HepG2 (cell line): ENCODE measurements around the gene ARHGDIA. TPM values are rescaled to one million over a fixed set of nuclear protein-coding genes. Genes with fewer than 3 reads are reported as not detected.
A peak's percentile ranks its signal among the peaks of the same experiment; 100 is the strongest.

Experiments
- ATF6 ChIP-seq: sonication (generic); formaldehyde crosslinking; conservative IDR thresholded peaks from 2 replicates; pipeline ENCODE4 v1.4.0; 2020; ENCODE audit warnings: missing genetic modification reagents
- CHD4 ChIP-seq: fragments of 200-600 bp; sonication (generic); IDR thresholded peaks from 2 replicates; pipeline ENCODE4 v1.7.0; 2017; ENCODE audit warnings: mild to moderate bottlenecking, low read length, borderline replicate concordance
- ERF ChIP-seq: IDR thresholded peaks from 2 replicates; pipeline ENCODE4 v1.6.1; 2018; ENCODE audit warnings: missing biosample characterization, missing genetic modification reagents
- FOXJ3 ChIP-seq: sonication (generic); formaldehyde crosslinking; IDR thresholded peaks from 2 replicates; pipeline ENCODE4 v1.4.0; 2020; ENCODE audit warnings: missing genetic modification reagents, mild to moderate bottlenecking, borderline replicate concordance
- HOXD1 ChIP-seq: sonication (generic); formaldehyde crosslinking; IDR thresholded peaks from 2 replicates; pipeline ENCODE4 v1.5.0; 2020; ENCODE audit warnings: missing genetic modification reagents
- MXD1 ChIP-seq: sonication (generic); formaldehyde crosslinking; IDR thresholded peaks from 2 replicates; pipeline ENCODE4 v1.4.0; 2020; ENCODE audit warnings: mild to moderate bottlenecking, missing genetic modification reagents
- NFYC ChIP-seq: IDR thresholded peaks from 2 replicates; pipeline ENCODE4 v1.6.1; 2016; ENCODE audit warnings: missing genetic modification reagents, missing compliant biosample characterization
- RBM22 ChIP-seq: fragments of 200-400 bp; formaldehyde crosslinking; optimal IDR thresholded peaks from 2 replicates; pipeline ENCODE3; 2017; ENCODE audit warnings: mild to moderate bottlenecking, low read length, moderate library complexity
- ZC3H4 ChIP-seq: sonication (generic); formaldehyde crosslinking; IDR thresholded peaks from 2 replicates; pipeline ENCODE4 v1.4.0; 2020; ENCODE audit warnings: missing genetic modification reagents, borderline replicate concordance
- ZMYM3 ChIP-seq: sonication (generic); formaldehyde crosslinking; IDR thresholded peaks from 2 replicates; pipeline ENCODE4 v1.5.1; 2020; ENCODE audit warnings: mild to moderate bottlenecking, missing genetic modification reagents
- ZNF138 ChIP-seq: sonication (generic); formaldehyde crosslinking; IDR thresholded peaks from 2 replicates; pipeline ENCODE4 v1.5.0; 2020; ENCODE audit warnings: mild to moderate bottlenecking, low read depth, missing genetic modification reagents
- ZNF335 ChIP-seq: sonication (generic); formaldehyde crosslinking; IDR thresholded peaks from 2 replicates; pipeline ENCODE4 v1.4.0; 2020; ENCODE audit warnings: missing genetic modification reagents
- ZNF451 ChIP-seq: sonication (generic); formaldehyde crosslinking; IDR thresholded peaks from 2 replicates; pipeline ENCODE4 v1.5.0; 2020; ENCODE audit warnings: mild to moderate bottlenecking, missing genetic modification reagents
- ZNF598 ChIP-seq: sonication (generic); formaldehyde crosslinking; IDR thresholded peaks from 2 replicates; pipeline ENCODE4 v1.5.1; 2020; ENCODE audit warnings: mild to moderate bottlenecking, missing genetic modification reagents, borderline replicate concordance
- ZNF747 ChIP-seq: sonication (generic); formaldehyde crosslinking; IDR thresholded peaks from 2 replicates; pipeline ENCODE4 v1.8.1; 2023; ENCODE audit warnings: missing genetic modification reagents, mild to moderate bottlenecking, borderline replicate concordance
- ZSCAN12 ChIP-seq: sonication (generic); formaldehyde crosslinking; IDR thresholded peaks from 2 replicates; pipeline ENCODE4 v1.9.0; 2021; ENCODE audit warnings: mild to moderate bottlenecking, missing genetic modification reagents
- polyA plus RNA-seq, 8 experiments: library from polyadenylated mRNA; depleted of rRNA in 3 of 8; stranded (reverse) in 7 of 8; unstranded in 1 of 8; fragments of >200 nt; fragmentation: Illumina TruSeq in 4 of 8; extraction: Trizol in 4 of 8; gene quantifications; 2 replicates each; pipeline versions ENCODE4 v1.2.1 to v1.2.3, GENCODE V29; 2011 to 2016; ENCODE audit warnings: low read depth in 4 of 8, missing spikeins in 1 of 8, mixed read lengths in 1 of 8; ENCODE audit not compliant: insufficient read depth in 1 of 8
- total RNA-seq, 5 experiments: library from RNA; depleted of rRNA; stranded (reverse); fragments of >200 nt; fragmentation: Illumina TruSeq; extraction: Trizol; gene quantifications; 2 replicates each; pipeline ENCODE4 v1.2.3, GENCODE V29; 2016; ENCODE audit warnings: low read depth in 1 of 5
- TF ChIP-seq, protein P1 (sequence below): IDR thresholded peaks from 2 replicates; pipeline ENCODE4 v1.6.1; 2018; ENCODE audit warnings: missing genetic modification reagents
- TF ChIP-seq, protein P2 (sequence below): sonication (generic); formaldehyde crosslinking; IDR thresholded peaks from 2 replicates; pipeline ENCODE4 v1.4.0; 2020; ENCODE audit warnings: missing genetic modification reagents
- TF ChIP-seq, protein P3 (sequence below): IDR thresholded peaks from 2 replicates; pipeline ENCODE4 v1.4.0; 2020; ENCODE audit warnings: mild to moderate bottlenecking, missing genetic modification reagents
- TF ChIP-seq, protein P4 (sequence below): sonication (generic); formaldehyde crosslinking; IDR thresholded peaks from 2 replicates; pipeline ENCODE4 v1.4.0; 2020; ENCODE audit warnings: mild to moderate bottlenecking, missing genetic modification reagents

The ARHGDIA gene
- total and polyA plus RNA-seq, 2 of the 13 experiments (the other 11 are each of a cell fraction or from before 2014, with no cell fraction given) = 40.0 to 64.0 TPM

GRCh38 chr17:81910840-81911276 is 39.7 kb upstream of the ARHGDIA start (continued):
- TF ChIP-seq NFYC (CRISPR knock-in tag) (no peak), RBM22 (no peak), ZNF747 (CRISPR knock-in tag) (no peak), ATF6 (CRISPR knock-in tag) (0 out of 2 replicates have a peak, but pooled peaks have one; percentile 76), ZNF138 (CRISPR knock-in tag) (no peak), ZMYM3 (no peak), ZNF335 (no peak), ZNF598 (CRISPR knock-in tag) (no peak), FOXJ3 (CRISPR knock-in tag) (peak; percentile 2; the same call in 1 of the 2 replicates), ZNF451 (CRISPR knock-in tag) (no peak; the same call in 1 of the 2 replicates), ERF (CRISPR knock-in tag) (peak; percentile 41; the same call in 1 of the 2 replicates), MXD1 (CRISPR knock-in tag) (peak; percentile 88), ZSCAN12 (no peak), HOXD1 (CRISPR knock-in tag) (peak; percentile 3; the same call in 1 of the 2 replicates), ZC3H4 (CRISPR knock-in tag) (no peak), CHD4 (no peak)
- TF ChIP-seq, protein P1, sequence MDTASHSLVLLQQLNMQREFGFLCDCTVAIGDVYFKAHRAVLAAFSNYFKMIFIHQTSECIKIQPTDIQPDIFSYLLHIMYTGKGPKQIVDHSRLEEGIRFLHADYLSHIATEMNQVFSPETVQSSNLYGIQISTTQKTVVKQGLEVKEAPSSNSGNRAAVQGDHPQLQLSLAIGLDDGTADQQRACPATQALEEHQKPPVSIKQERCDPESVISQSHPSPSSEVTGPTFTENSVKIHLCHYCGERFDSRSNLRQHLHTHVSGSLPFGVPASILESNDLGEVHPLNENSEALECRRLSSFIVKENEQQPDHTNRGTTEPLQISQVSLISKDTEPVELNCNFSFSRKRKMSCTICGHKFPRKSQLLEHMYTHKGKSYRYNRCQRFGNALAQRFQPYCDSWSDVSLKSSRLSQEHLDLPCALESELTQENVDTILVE (CRISPR knock-in tag) = no peak; the same call in 1 of the 2 replicates
- TF ChIP-seq, protein P2, sequence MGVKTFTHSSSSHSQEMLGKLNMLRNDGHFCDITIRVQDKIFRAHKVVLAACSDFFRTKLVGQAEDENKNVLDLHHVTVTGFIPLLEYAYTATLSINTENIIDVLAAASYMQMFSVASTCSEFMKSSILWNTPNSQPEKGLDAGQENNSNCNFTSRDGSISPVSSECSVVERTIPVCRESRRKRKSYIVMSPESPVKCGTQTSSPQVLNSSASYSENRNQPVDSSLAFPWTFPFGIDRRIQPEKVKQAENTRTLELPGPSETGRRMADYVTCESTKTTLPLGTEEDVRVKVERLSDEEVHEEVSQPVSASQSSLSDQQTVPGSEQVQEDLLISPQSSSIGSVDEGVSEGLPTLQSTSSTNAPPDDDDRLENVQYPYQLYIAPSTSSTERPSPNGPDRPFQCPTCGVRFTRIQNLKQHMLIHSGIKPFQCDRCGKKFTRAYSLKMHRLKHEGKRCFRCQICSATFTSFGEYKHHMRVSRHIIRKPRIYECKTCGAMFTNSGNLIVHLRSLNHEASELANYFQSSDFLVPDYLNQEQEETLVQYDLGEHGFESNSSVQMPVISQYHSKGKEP (CRISPR knock-in tag) = no peak
- TF ChIP-seq, protein P3, sequence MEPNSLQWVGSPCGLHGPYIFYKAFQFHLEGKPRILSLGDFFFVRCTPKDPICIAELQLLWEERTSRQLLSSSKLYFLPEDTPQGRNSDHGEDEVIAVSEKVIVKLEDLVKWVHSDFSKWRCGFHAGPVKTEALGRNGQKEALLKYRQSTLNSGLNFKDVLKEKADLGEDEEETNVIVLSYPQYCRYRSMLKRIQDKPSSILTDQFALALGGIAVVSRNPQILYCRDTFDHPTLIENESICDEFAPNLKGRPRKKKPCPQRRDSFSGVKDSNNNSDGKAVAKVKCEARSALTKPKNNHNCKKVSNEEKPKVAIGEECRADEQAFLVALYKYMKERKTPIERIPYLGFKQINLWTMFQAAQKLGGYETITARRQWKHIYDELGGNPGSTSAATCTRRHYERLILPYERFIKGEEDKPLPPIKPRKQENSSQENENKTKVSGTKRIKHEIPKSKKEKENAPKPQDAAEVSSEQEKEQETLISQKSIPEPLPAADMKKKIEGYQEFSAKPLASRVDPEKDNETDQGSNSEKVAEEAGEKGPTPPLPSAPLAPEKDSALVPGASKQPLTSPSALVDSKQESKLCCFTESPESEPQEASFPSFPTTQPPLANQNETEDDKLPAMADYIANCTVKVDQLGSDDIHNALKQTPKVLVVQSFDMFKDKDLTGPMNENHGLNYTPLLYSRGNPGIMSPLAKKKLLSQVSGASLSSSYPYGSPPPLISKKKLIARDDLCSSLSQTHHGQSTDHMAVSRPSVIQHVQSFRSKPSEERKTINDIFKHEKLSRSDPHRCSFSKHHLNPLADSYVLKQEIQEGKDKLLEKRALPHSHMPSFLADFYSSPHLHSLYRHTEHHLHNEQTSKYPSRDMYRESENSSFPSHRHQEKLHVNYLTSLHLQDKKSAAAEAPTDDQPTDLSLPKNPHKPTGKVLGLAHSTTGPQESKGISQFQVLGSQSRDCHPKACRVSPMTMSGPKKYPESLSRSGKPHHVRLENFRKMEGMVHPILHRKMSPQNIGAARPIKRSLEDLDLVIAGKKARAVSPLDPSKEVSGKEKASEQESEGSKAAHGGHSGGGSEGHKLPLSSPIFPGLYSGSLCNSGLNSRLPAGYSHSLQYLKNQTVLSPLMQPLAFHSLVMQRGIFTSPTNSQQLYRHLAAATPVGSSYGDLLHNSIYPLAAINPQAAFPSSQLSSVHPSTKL (CRISPR knock-in tag) = no peak
- TF ChIP-seq, protein P4, sequence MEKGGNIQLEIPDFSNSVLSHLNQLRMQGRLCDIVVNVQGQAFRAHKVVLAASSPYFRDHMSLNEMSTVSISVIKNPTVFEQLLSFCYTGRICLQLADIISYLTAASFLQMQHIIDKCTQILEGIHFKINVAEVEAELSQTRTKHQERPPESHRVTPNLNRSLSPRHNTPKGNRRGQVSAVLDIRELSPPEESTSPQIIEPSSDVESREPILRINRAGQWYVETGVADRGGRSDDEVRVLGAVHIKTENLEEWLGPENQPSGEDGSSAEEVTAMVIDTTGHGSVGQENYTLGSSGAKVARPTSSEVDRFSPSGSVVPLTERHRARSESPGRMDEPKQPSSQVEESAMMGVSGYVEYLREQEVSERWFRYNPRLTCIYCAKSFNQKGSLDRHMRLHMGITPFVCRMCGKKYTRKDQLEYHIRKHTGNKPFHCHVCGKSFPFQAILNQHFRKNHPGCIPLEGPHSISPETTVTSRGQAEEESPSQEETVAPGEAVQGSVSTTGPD = 0 out of 2 replicates have a peak, but pooled peaks have one; percentile 4
